B cell (primary cell): ENCODE measurements around the gene FBXO10. TPM values are rescaled to one million over a fixed set of nuclear protein-coding genes. Genes with fewer than 3 reads are reported as not detected.

Source experiments
- ATAC-seq: fragments of 200-7000 bp; cut with Tn5 transposase; one replicate; pipeline ENCODE4 v1.10.0; 2021; ENCODE audit warnings: low read depth, mild to moderate bottlenecking, moderate number of reproducible peaks, moderate library complexity
- CTCF ChIA-PET: fragments of 350-600 bp; sonication (Branson Sonifier 250); formaldehyde crosslinking; loops from one replicate; lab custom pipeline; 2021; ENCODE audit warnings: antibody characterized with exemption, inconsistent platforms; lab: Charles Lee
- POLR2A ChIA-PET: fragments of 350-600 bp; sonication (Branson Sonifier 250); formaldehyde crosslinking; loops from one replicate; lab custom pipeline; 2021; ENCODE audit warnings: antibody characterized with exemption; lab: Charles Lee
- DNase-seq: peaks from one replicate; pipeline ENCODE4 v3.0.0; 2013
- H2AFZ ChIP-seq: 2 replicates; pipeline ENCODE4 v1.6.1; 2012; ENCODE audit warnings: mild to moderate bottlenecking, low read depth, low read length; ENCODE audit not compliant: insufficient read depth, poor library complexity, severe bottlenecking
- H3K27ac ChIP-seq, 2 donors: 1 replicate in 1 of 2; 2 replicates in 1 of 2; pipeline ENCODE4 v1.5.1; 2012 to 2013; ENCODE audit warnings: low read length in 2 of 2, mild to moderate bottlenecking in 2 of 2, moderate library complexity in 1 of 2
- H3K27me3 ChIP-seq, 4 experiments: fragments of 200-600 bp in 1 of 4; sonication (generic) in 1 of 4; replicated peaks in 1 of 4; 1 replicate in 2 of 4; 2 replicates in 2 of 4; pipeline versions ENCODE4 v1.6.1 to v1.7.0; 2013 to 2016; ENCODE audit warnings: low read length in 3 of 4, mild to moderate bottlenecking in 2 of 4, mixed read lengths in 1 of 4, moderate library complexity in 1 of 4; ENCODE audit not compliant: insufficient read depth in 4 of 4, control insufficient read depth in 3 of 4; ENCODE audit errors: control extremely low read depth in 1 of 4
- H3K36me3 ChIP-seq, 2 experiments: replicated peaks in 1 of 2; 1 replicate in 1 of 2; 2 replicates in 1 of 2; pipeline versions ENCODE4 v1.6.1 to v1.7.1; 2013; ENCODE audit warnings: low read length in 1 of 2; ENCODE audit not compliant: insufficient read depth in 2 of 2, control insufficient read depth in 1 of 2; ENCODE audit errors: control extremely low read depth in 1 of 2, extremely low read depth in 1 of 2
- H3K4me1 ChIP-seq, 2 donors: fragments of 200-600 bp in 1 of 2; sonication (generic) in 1 of 2; 1 replicate in 1 of 2; 2 replicates in 1 of 2; pipeline versions ENCODE4 v1.5.1 to v1.6.1; 2013 to 2017; ENCODE audit warnings: low read length in 2 of 2; ENCODE audit not compliant: control insufficient read depth in 2 of 2, insufficient read depth in 2 of 2
- H3K4me2 ChIP-seq: replicated peaks from 2 replicates; pipeline ENCODE3; 2012; ENCODE audit warnings: mild to moderate bottlenecking, low read depth, low read length; ENCODE audit not compliant: poor library complexity, severe bottlenecking
- H3K4me3 ChIP-seq, 5 experiments: fragments of 200-600 bp in 1 of 5; sonication (generic) in 1 of 5; 1 replicate in 3 of 5; 2 replicates in 2 of 5; pipeline versions ENCODE4 v1.5.1 to v1.7.0; 2011 to 2016; ENCODE audit warnings: low read length in 4 of 5, mild to moderate bottlenecking in 4 of 5, low read depth in 2 of 5, control low read depth in 1 of 5, moderate library complexity in 1 of 5; ENCODE audit not compliant: insufficient read depth in 1 of 5; ENCODE audit errors: control extremely low read depth in 1 of 5, extremely low read depth in 1 of 5
- H3K79me2 ChIP-seq: fragments of 200-600 bp; sonication (generic); one replicate; pipeline ENCODE4 v1.6.0; 2016; ENCODE audit warnings: low read length; ENCODE audit not compliant: control insufficient read depth, insufficient read depth
- H3K9ac ChIP-seq: fragments of 200-600 bp; sonication (generic); 2 replicates; pipeline ENCODE4 v1.6.1; 2017; ENCODE audit warnings: mild to moderate bottlenecking, low read length, moderate library complexity
- H3K9me3 ChIP-seq, 3 donors: one replicate each; pipeline versions ENCODE4 v1.6.1 to v1.7.1; 2013; ENCODE audit warnings: low read length in 2 of 3; ENCODE audit not compliant: control insufficient read depth in 2 of 3, insufficient read depth in 1 of 3; ENCODE audit errors: control extremely low read depth in 1 of 3
- H4K20me1 ChIP-seq: 2 replicates; pipeline ENCODE4 v1.6.0; 2012; ENCODE audit warnings: mild to moderate bottlenecking, low read length; ENCODE audit not compliant: insufficient read depth, control insufficient read depth, poor library complexity, severe bottlenecking
- H3K27ac Mint-ChIP-seq: one replicate; pipeline ENCODE4 v1.8.0; 2021; ENCODE audit warnings: mixed read lengths
- H3K27me3 Mint-ChIP-seq: one replicate; pipeline ENCODE4 v1.8.0; 2021; ENCODE audit warnings: mixed read lengths
- H3K4me1 Mint-ChIP-seq: one replicate; pipeline ENCODE4 v1.8.0; 2021; ENCODE audit warnings: mixed read lengths
- H3K4me3 Mint-ChIP-seq: one replicate; pipeline ENCODE4 v1.8.0; 2021; ENCODE audit warnings: mixed read lengths
- H3K9me3 Mint-ChIP-seq: one replicate; pipeline ENCODE4 v1.8.0; 2022; ENCODE audit warnings: mixed read lengths; ENCODE audit not compliant: insufficient read depth
- EZH2 ChIP-seq: IDR thresholded peaks from 2 replicates; pipeline ENCODE4 v1.6.1; 2012; ENCODE audit warnings: borderline replicate concordance, low read depth, mild to moderate bottlenecking, moderate library complexity, low read length; ENCODE audit not compliant: insufficient read depth, poor library complexity, severe bottlenecking
- WGBS: methylation state at CpG from one replicate; pipeline ENCODE4 v1.1.5; 2013; ENCODE audit warnings: missing lambda C conversion rate; ENCODE audit not compliant: insufficient coverage; 5-methylcytosine and 5-hydroxymethylcytosine counted together
- intact Hi-C: fragments of 100-400 bp; cut with micrococcal nuclease; formaldehyde crosslinking; loops from one replicate; pipeline ENCODE4 v1.10.0; 2022
- polyA plus RNA-seq: library from polyadenylated mRNA; depleted of rRNA; stranded (reverse); fragments of >200 nt; gene quantifications from 2 replicates; pipeline ENCODE4 v1.2.3, GENCODE V29; 2012
- total RNA-seq, 2 donors: library from RNA; stranded (reverse); fragments of 120-200 nt in 1 of 2; gene quantifications; 1 replicate in 1 of 2; 2 replicates in 1 of 2; pipeline versions ENCODE4 v1.2.3 to v1.2.4, GENCODE V29; 2013 to 2022
- TF ChIP-seq, protein P1 (sequence below): fragments of 200-600 bp; IDR thresholded peaks from one replicate; pipeline ENCODE4 v1.8.0; 2022; ENCODE audit warnings: antibody characterized with exemption, mild to moderate bottlenecking

FBXO10 gene
- total and polyA plus RNA-seq, 2 donors (not counting 1 experiment from before 2014, with no cell fraction given), result 18.6 to 67.3 TPM

DNA sequence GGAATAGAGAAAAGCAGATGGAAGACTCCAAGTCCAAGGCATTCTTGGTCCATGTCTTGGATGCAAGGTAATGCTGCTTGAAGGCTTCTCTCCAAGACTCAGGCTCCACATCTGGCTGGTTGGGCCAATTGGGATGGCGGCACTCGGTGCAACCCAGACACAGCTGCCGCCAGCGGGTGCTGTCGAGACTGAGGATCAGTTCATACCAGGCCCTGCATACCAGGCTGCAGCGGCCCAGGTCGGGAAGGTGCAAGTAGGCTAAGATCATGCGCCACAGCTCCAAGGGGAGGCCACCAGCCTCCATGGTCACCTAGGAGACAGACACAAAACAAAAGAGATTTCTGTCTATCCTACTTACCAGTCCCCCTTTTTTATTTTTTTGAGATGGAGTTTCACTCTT is 34.7 kb downstream of the FBXO10 start:
- peaks cover 6% of the 10 kb centered on the region for H3K79me2 ChIP-seq
- TF ChIP-seq, protein P1, sequence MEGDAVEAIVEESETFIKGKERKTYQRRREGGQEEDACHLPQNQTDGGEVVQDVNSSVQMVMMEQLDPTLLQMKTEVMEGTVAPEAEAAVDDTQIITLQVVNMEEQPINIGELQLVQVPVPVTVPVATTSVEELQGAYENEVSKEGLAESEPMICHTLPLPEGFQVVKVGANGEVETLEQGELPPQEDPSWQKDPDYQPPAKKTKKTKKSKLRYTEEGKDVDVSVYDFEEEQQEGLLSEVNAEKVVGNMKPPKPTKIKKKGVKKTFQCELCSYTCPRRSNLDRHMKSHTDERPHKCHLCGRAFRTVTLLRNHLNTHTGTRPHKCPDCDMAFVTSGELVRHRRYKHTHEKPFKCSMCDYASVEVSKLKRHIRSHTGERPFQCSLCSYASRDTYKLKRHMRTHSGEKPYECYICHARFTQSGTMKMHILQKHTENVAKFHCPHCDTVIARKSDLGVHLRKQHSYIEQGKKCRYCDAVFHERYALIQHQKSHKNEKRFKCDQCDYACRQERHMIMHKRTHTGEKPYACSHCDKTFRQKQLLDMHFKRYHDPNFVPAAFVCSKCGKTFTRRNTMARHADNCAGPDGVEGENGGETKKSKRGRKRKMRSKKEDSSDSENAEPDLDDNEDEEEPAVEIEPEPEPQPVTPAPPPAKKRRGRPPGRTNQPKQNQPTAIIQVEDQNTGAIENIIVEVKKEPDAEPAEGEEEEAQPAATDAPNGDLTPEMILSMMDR, result no peak
- no peak for TF ChIP-seq EZH2
- Mint-ChIP-seq H3K9me3 (peaks cover 2% of the 10 kb centered on the region), H3K4me1 (peaks cover 28% of the 10 kb centered on the region), H3K27ac (no peak overlapping the region), H3K4me3 (no peak overlapping the region), H3K27me3 (no peaks in the 10 kb centered on the region)
- intact Hi-C loops, result no loop called here
- WGBS, result 100% methylated on average over 7 of the region's 8 CpGs
- ATAC-seq, result no peak
- H3K36me3 ChIP-seq, result peaks cover 0 to 36% of the 10 kb centered on the region in 2 experiments
- ChIA-PET CTCF (interaction anchor here (1.5 kb wide), 1 partner anchor 23 kb away, joined by 3 read pairs; no protein-coding TSS in a partner anchor), POLR2A (no interaction called here)
- DNase-seq, result no peak
- no peak overlapping the region for H3K27ac ChIP-seq
- H3K27me3 ChIP-seq, result no peaks in the 10 kb centered on the region
- no peaks in the 10 kb centered on the region for H3K9me3 ChIP-seq
- no peak overlapping the region for H3K4me3 ChIP-seq
- H4K20me1 ChIP-seq, result no peaks in the 10 kb centered on the region
- H3K4me2 ChIP-seq, result no peak overlapping the region
- H2AFZ ChIP-seq, result no peak overlapping the region
- H3K9ac ChIP-seq, result no peak overlapping the region
- H3K4me1 ChIP-seq, result peaks cover 0 to 8% of the 10 kb centered on the region in 2 donors

DNA sequence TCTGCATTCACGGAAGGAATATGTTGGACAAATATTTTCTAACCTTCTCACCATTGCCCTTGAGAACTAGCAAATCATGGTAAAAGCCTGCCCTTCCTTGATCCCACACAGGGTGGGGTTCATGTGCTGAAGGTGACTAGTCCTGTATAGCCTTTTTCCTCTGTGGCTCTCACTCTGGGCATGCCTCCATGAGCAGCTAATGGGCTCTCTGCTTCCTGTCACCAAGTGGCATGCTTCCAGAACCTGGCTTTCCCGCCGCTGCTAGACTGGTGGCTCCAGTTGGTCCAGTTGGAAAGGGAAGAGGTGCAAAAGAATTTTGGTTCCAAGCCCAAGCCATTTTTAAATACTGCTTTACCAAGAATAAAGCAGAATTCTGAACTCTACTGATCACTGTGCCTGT is 35.5 kb downstream of the FBXO10 start:
- Histone ChIP-seq H3K9me3 (no peaks in the 10 kb centered on the region), H3K36me3 (peaks cover 0 to 42% of the 10 kb centered on the region in 2 experiments), H3K9ac (no peak overlapping the region), H2AFZ (no peak overlapping the region), H3K4me1 (peaks cover 0 to 8% of the 10 kb centered on the region in 2 donors), H3K4me3 (no peak overlapping the region), H3K4me2 (no peak overlapping the region), H3K79me2 (peaks cover under 1% of the 10 kb centered on the region), H3K27ac (no peak overlapping the region), H3K27me3 (no peaks in the 10 kb centered on the region), H4K20me1 (no peaks in the 10 kb centered on the region)
- no peak for ATAC-seq
- Mint-ChIP-seq H3K4me1 (peaks cover 24% of the 10 kb centered on the region), H3K4me3 (no peak overlapping the region), H3K27ac (no peak overlapping the region), H3K27me3 (no peaks in the 10 kb centered on the region), H3K9me3 (peaks cover 2% of the 10 kb centered on the region)
- TF ChIP-seq, protein P1, result no peak
- no peak for TF ChIP-seq EZH2
- no peak for DNase-seq
- 100% methylated on average over 3 of the region's 3 CpGs for WGBS
- POLR2A ChIA-PET, result no interaction called here
- CTCF ChIA-PET, result interaction anchor here (0.6 kb wide), 1 partner anchor 8 kb away, joined by 5 read pairs; no protein-coding TSS in a partner anchor
- intact Hi-C loops, result no loop called here
